Kidney (tissue), 14 donors: ENCODE data around the gene STIM1. TPM values are rescaled to one million over a fixed set of nuclear protein-coding genes. Genes with fewer than 3 reads are reported as not detected.

Experiments used
- DNase-seq, 5 donors: peaks; one replicate each; pipeline ENCODE4 v3.0.0-alpha.2; 2013 to 2020
- FAIRE-seq: peaks from 2 replicates; lab custom pipeline; 2012; peaks lifted over from hg19 to GRCh38; lab: Jason Lieb, UNC
- H3K27ac ChIP-seq, 2 donors: one replicate each; pipeline ENCODE4 v1.7.0; 2013; ENCODE audit warnings: low read depth in 2 of 2, low read length in 2 of 2, inconsistent platforms in 1 of 2
- H3K27me3 ChIP-seq: one replicate; pipeline ENCODE4 v1.7.1; 2013; ENCODE audit warnings: low read length, inconsistent platforms; ENCODE audit not compliant: control insufficient read depth, insufficient read depth
- H3K36me3 ChIP-seq, 3 donors: one replicate each; pipeline versions ENCODE4 v1.7.0 to v1.7.1; 2013; ENCODE audit warnings: low read length in 3 of 3, control low read depth in 1 of 3, inconsistent platforms in 1 of 3; ENCODE audit not compliant: insufficient read depth in 3 of 3, control insufficient read depth in 2 of 3
- H3K4me1 ChIP-seq, 3 donors: one replicate each; pipeline versions ENCODE4 v1.7.0 to v1.7.1; 2013; ENCODE audit warnings: low read length in 3 of 3, inconsistent platforms in 1 of 3, low read depth in 1 of 3; ENCODE audit not compliant: control insufficient read depth in 2 of 3, insufficient read depth in 2 of 3
- H3K4me3 ChIP-seq, 3 donors: one replicate each; pipeline versions ENCODE4 v1.7.0 to v1.8.1; 2013; ENCODE audit warnings: low read length in 3 of 3, control low read depth in 1 of 3, inconsistent platforms in 1 of 3
- H3K9ac ChIP-seq, 3 donors: one replicate each; pipeline versions ENCODE4 v1.7.0 to v1.7.1; 2013; ENCODE audit warnings: low read length in 3 of 3, control low read depth in 1 of 3, inconsistent platforms in 1 of 3
- H3K9me3 ChIP-seq, 3 donors: one replicate each; pipeline versions ENCODE4 v1.7.0 to v1.7.1; 2013; ENCODE audit warnings: low read length in 3 of 3, control low read depth in 1 of 3, inconsistent platforms in 1 of 3; ENCODE audit not compliant: control insufficient read depth in 2 of 3, insufficient read depth in 1 of 3
- intact Hi-C: fragments of 100-400 bp; cut with DNase I; formaldehyde crosslinking; loops from one replicate; pipeline ENCODE4 v1.11.1; 2022
- polyA plus RNA-seq: library from polyadenylated mRNA; stranded (reverse); fragments of 350-450 nt; fragmentation: Illumina TruSeq; extraction: RNeasy Lipid Tissue Mini Kit (QIAGEN cat#74804); gene quantifications from one replicate; pipeline ENCODE4 v1.2.3, GENCODE V29; 2014; ENCODE audit warnings: low read depth, low replicate concordance; ENCODE audit not compliant: insufficient read depth
- total RNA-seq: library from RNA; stranded (reverse); fragmentation: NEBNext Ultra II Directional; extraction: Animal tissue kit (Norgen Biotek cat#: 25700); gene quantifications from one replicate; pipeline ENCODE4 v1.2.1, GENCODE V29; 2021
- TF ChIP-seq, protein P1 (sequence below): IDR thresholded peaks from 3 replicates; pipeline ENCODE4 v1.5.1; 2012; ENCODE audit warnings: mild to moderate bottlenecking, moderate library complexity, borderline replicate concordance; ENCODE audit not compliant: insufficient read depth; ENCODE audit errors: extremely low read depth
- donor health status: control.
- donor health status: control.
- donor health status: control.
- donor health status: control.
- donor health status: control.
- donor health status: DM: yes; HTN: yes; CAD: no.
- donor health status: Normal renal cell carcinoma (clear cell type).

Gene STIM1
- total and polyA plus RNA-seq, 2 donors from 2014 or later = 15.7 to 68.0 TPM

DNA sequence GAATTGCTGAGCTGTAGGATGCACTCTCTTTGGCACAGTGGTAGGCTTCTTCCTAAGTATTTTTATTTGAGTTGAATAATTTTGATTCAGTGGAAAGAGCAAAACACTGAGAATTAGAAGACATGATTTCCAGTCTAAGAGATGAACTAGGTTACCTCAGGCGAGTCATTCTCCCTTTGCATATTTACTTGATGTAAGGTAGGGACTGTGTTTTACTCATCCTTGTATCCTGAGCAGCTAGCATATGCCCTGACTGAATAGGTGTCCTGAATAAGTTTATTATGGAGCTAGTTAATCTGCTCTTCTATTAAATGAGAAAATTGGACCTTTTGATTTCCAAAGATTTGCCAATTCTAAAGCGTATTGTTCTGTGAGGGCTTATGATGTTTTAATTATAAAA, 50.7 kb downstream of the STIM1 start:
- FAIRE-seq = no peak

DNA sequence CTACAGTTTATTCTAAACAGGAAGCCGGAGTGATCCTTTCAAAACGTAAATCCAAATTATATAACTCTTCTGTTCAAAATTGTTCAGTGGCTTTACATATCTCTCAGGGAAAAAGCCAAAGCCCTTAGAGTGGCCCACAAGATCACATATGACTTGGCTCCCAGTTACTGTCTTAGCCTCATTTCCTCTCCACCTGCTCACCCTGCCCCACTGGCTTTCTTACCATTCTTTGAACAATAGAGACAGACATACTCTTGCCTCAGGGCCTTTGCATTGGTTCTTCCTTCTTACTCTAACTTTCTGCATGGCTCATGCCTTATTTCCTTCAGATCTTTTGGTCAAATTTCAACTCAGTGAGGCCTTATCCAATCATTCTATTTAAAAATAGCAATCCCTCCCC, 52.1 kb downstream of the STIM1 start:
- Histone ChIP-seq H3K27ac (no peak overlapping the region), H3K36me3 (no peaks in the 10 kb centered on the region), H3K4me1 (peaks cover 0 to 6% (median 0%) of the 10 kb centered on the region in 3 donors), H3K9me3 (no peaks in the 10 kb centered on the region), H3K4me3 (no peak overlapping the region), H3K27me3 (no peaks in the 10 kb centered on the region), H3K9ac (no peak overlapping the region)
- TF ChIP-seq, protein P1, sequence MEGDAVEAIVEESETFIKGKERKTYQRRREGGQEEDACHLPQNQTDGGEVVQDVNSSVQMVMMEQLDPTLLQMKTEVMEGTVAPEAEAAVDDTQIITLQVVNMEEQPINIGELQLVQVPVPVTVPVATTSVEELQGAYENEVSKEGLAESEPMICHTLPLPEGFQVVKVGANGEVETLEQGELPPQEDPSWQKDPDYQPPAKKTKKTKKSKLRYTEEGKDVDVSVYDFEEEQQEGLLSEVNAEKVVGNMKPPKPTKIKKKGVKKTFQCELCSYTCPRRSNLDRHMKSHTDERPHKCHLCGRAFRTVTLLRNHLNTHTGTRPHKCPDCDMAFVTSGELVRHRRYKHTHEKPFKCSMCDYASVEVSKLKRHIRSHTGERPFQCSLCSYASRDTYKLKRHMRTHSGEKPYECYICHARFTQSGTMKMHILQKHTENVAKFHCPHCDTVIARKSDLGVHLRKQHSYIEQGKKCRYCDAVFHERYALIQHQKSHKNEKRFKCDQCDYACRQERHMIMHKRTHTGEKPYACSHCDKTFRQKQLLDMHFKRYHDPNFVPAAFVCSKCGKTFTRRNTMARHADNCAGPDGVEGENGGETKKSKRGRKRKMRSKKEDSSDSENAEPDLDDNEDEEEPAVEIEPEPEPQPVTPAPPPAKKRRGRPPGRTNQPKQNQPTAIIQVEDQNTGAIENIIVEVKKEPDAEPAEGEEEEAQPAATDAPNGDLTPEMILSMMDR = no peak
- DNase-seq (no peak), FAIRE-seq (no peak)
- intact Hi-C loops = no loop called here

More for the DNA sequence above, 50.7 kb downstream of the STIM1 start:
- Histone ChIP-seq H3K27me3 (no peaks in the 10 kb centered on the region), H3K36me3 (no peaks in the 10 kb centered on the region), H3K4me1 (peaks cover 0 to 9% (median 0%) of the 10 kb centered on the region in 3 donors), H3K27ac (no peak overlapping the region), H3K9ac (no peak overlapping the region), H3K4me3 (no peak overlapping the region), H3K9me3 (no peaks in the 10 kb centered on the region)
- TF ChIP-seq, protein P1 = no peak
- DNase-seq = no peak
- intact Hi-C loops = no loop called here

DNA sequence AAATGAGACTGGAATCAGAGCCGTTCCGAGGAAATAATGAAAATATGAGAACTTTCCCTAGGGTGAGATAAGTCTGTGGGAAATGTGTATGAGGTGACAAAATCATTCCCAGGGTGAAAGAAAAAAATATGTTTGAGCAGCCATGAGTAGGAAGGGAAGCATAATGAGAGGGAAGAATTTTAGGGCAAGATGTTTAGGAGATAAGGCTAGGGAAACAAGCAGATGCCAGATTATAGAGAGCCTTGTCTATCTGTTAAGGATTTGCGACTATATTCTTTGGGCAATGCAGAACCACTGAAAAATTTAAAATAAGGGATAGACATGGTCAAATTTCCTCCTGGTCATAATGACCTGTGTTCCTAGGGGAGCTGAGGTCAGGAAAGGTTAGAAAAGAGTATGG, 54.4 kb downstream of the STIM1 start:
- no peak overlapping the region for H3K9ac ChIP-seq
- no peak for FAIRE-seq

More for the DNA sequence above, 54.4 kb downstream of the STIM1 start:
- no peak overlapping the region for H3K27ac ChIP-seq
- no peak overlapping the region for H3K4me3 ChIP-seq
- TF ChIP-seq, protein P1 = no peak
- intact Hi-C loops = no loop called here
- peaks cover 0 to 4% (median 2%) of the 10 kb centered on the region in 3 donors for H3K4me1 ChIP-seq
- DNase-seq = no peak
- no peaks in the 10 kb centered on the region for H3K36me3 ChIP-seq
- no peaks in the 10 kb centered on the region for H3K9me3 ChIP-seq
- no peaks in the 10 kb centered on the region for H3K27me3 ChIP-seq
